HG03469 (cell line): ENCODE results near the gene LYZL1.
"Not testable (repeated sequence)": the region's sequence is repeated elsewhere in the genome, so short reads cannot be mapped to it uniquely, and the experiment has no call there.

Experiments
- ATAC-seq: cut with Tn5 transposase; IDR thresholded peaks from one replicate; pipeline ENCODE4 v1.9.1; 2021; ENCODE audit warnings: mild to moderate bottlenecking, moderate library complexity, moderate number of reproducible peaks; ENCODE audit not compliant: unreplicated experiment

The LYZL1 gene

GRCh38 chr10:29259498-29259897 is 29.4 kb upstream of the LYZL1 start:
- no peak for ATAC-seq

GRCh38 chr10:29263506-29263905 is 25.4 kb upstream of the LYZL1 start:
- no peak for ATAC-seq

DNA sequence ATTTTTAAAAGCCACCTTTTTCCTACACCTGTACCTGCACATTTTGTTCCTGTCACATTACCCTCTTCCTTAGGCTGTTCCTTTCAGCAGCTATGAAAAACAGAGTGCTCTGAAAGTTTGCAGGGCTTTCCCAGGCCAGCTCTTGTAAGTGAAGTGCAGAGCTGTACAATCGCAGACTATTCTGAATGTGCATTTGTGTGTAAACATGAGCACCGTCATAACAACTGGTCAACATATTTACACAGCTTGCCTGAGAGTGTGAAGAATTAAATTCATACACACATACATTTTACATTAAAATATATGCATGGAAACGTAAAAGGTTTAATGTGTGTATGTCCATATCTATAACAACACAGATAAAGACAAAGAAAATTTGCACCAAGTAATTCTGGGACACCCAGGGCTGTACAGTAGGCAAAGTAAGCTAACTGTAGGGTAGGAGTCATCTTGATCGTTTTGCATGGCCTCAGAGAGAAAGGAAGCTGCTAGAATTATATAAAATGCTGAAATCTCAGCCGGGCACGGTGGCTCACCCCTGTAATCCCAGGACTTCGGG is 23.6 kb upstream of the LYZL1 start:
- ATAC-seq: no peak

DNA sequence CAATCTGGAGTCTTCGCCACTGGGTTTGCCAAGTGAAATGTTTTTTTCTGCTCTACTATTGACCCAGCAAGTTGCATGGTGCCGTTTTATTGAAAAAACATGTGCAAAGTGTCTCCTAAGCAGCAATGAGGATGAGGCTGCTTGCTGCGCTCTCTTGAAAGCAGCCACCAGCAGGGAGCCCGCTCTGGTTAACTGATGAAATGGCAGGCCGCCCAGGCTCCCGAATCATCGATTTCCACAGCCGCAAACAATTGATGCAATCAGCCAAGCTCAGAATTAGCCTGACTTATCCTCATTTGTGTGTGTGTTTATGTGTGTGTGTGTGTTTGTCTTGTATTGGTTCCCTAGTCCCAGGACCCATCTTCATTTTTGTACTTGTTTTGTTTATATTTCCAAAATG is 22.2 kb upstream of the LYZL1 start:
- ATAC-seq: no peak

- ATAC-seq: no peak
Observed at GRCh38 chr10:29268011-29268410, 20.9 kb upstream of the LYZL1 start.

DNA sequence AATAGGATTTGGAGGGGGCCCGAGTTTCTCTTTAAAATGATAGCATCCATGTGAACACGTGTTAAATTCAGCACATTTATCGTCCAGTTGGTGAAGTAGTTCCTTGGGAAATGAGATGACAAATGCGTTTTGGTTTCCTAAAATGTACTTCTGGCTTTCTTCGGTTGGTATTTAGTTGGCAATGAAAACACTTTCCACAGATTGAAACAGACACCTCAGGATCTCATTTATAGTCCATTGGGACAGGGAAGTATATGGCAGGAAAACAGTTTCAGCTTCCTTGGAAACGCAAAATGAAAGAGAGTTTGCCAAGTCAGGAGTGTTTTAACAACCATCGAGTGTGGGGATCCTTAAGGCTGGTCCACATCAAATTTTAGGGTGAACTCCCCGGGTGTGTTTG is 19.4 kb upstream of the LYZL1 start:
- no peak for ATAC-seq

- ATAC-seq: no peak
Observed at GRCh38 chr10:29270883-29271282, 18.0 kb upstream of the LYZL1 start.

GRCh38 chr10:29271877-29272276 is 17.0 kb upstream of the LYZL1 start:
- ATAC-seq: no peak

DNA sequence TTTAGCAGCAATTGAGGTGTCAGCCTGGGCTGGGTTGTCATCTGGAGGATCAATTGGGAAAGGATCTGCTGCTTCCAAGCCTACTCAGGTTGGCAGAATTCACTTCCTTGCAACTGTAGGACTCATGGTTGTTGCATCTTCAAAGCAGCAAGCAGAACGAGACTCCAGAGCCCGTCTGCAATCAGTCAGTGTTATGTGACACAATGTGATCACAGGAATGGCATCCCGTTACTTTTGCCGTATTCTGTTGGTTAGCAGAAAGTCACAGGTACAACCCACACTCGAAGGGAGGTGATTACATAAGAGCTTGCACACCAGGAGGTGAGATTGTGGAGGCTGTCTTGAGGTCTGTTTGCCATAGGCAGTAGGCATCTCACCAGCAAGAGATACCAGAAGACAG is 15.4 kb upstream of the LYZL1 start:
- ATAC-seq: no peak

- ATAC-seq: no peak
Observed at GRCh38 chr10:29276251-29276850, 12.5 kb upstream of the LYZL1 start.

DNA sequence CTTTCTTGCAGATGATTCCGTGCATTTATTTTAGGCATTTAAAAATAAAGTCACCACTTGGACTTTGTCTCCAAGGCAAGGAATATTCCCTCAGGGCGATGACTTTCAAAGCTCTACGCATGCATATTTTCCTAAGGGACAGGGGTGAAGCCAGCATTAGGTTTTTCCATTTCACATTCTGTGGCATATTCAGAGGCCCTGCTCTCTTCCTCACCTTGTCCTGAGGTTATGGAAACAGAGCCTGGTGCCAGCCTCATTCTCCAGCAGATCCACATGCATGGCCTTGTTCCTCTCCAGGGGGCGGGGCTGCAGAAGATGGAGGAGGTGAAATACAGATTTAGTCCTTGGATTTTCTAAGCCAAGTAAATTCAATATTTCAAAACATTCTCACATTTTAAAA is 11.6 kb upstream of the LYZL1 start:
- no peak for ATAC-seq

DNA sequence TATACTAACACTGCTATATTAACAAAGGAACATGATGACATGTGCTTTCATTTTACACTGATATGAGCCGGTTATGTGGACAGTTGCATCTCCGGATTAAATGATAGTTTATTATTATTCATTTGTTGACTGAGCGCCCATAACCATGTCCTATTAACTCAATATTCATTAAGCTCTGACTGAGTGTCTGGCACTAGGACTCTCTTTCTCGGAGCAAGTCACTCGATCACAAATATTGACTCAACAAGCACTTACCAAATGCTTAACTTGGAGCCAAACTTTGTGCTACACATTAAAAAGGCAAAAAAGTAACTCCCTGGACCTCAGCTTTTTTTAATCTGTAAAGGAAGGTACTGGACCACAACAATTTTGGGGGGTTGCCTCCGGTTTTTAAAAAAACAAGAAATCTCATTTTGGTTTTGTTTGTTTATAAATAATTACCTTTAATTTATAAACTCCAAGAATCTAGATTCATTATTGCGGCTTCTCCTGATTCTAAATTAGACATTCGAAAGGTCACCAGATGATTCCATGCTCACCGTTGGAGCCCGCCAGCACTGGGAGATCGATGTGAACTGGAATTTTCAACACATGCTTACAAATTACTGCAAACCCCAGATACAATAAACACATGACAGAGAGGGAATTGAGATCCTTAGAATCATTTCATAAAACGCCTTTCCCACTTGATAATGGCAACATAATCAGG is 8.9 kb upstream of the LYZL1 start:
- no peak for ATAC-seq

GRCh38 chr10:29280488-29280840 is 8.4 kb upstream of the LYZL1 start:
- ATAC-seq: no peak

- peak; percentile 94 for ATAC-seq
Observed at GRCh38 chr10:29285624-29286051, 3.2 kb upstream of the LYZL1 start.

DNA sequence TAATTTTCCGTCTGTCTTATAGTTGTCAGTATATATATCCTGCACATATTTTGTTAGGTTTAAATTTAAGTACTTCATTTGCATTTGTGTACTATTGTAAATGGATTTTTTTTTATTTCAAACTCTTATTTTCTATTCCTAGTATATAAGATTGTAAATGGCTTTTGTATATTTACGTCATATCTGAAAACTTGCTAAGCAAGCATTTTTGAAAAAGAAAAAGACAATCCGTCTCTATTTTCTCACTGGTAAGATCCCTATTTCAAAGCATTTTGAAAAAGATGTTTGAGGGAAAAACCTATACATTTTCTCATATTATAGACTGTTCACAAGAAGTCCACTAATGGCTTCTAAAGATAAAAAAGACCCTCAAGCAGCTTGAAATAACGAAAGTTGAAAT is 1.2 kb upstream of the LYZL1 start:
- ATAC-seq: no peak

- not testable (repeated sequence) for ATAC-seq
Observed at GRCh38 chr10:29291561-29291960, 2.7 kb downstream of the LYZL1 start.

GRCh38 chr10:29292406-29292805 is 3.5 kb downstream of the LYZL1 start:
- ATAC-seq: not testable (repeated sequence)

DNA sequence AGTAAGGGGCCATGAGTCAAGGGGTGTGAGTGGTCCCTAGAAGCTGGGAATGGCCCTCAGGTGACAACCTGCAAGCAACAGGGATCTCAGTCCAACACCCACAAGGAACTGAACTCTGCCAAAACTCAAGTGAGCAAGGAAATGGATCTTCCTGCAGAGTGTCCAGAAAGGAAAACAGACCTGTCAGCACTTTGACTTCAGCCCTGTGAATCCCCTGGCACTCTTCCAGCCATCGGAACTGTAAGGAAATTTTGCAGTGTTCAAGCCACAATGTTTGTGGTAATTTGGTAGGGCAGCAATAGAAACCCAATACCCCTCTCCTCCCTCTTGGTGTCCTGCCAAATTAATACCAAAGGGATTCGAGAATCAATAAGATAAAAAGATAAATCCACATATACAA is 6.9 kb downstream of the LYZL1 start:
- no peak for ATAC-seq

- no peak for ATAC-seq
Observed at GRCh38 chr10:29297678-29298077, 8.8 kb downstream of the LYZL1 start.

GRCh38 chr10:29301359-29301910 is 12.6 kb downstream of the LYZL1 start:
- ATAC-seq: no peak

DNA sequence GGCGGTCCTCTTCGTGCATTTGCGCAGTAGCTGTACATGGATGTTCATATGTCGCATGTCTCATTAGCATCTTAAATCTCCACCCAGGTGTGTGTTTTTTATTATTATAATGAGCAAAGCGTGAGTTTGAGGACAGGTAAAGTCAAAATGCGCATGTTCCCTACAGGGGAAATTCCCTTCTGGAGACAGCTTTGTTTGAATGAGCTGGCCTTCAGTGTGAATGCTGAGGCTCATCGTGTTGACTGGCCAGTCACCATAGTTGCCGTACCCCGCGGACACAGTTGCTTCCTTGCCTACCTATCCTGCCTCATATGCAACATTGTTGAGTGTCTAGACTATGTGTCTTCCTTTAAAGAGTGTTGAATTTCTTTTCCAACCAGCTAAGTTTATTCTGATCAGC is 13.6 kb downstream of the LYZL1 start:
- ATAC-seq: no peak

- ATAC-seq: no peak
Observed at GRCh38 chr10:29304264-29304994, 15.6 kb downstream of the LYZL1 start.
